ENCODE data around the gene ANOS1.

ANOS1 gene

GRCh38 chrX:8720136-8720535 is 11.8 kb downstream of the ANOS1 start:
- DNase-seq (ENCODE audit: low read depth in 1 of 2, low spot score in 1 of 2): no peak

DNA sequence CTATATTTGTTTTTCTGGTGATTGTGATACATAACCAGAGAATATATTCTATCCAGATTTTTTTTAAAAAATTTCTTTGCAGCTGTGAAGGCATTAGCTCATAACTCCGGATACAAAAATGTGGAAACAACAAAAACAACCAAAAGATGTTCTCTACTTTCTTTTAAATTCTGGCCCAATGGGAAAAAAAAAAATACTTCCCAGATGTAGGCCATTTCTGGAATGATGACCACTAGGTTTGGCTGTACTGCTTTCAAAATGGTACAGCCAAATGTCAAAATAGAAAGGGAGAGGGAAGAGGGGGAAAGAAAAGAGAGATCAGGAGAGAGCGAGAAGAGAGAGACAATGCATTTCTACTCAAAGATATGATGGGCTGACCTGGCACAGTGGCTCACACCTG is 14.6 kb downstream of the ANOS1 start:
- no peak for DNase-seq (ENCODE audit: low read depth in 1 of 2, low spot score in 1 of 2)

GRCh38 chrX:8714164-8714563 is 17.8 kb downstream of the ANOS1 start:
- DNase-seq (ENCODE audit: low read depth in 1 of 2, low spot score in 1 of 2): no peak

GRCh38 chrX:8711401-8711800 is 20.5 kb downstream of the ANOS1 start:
- no peak for DNase-seq (ENCODE audit: low read depth in 1 of 2, low spot score in 1 of 2)

DNA sequence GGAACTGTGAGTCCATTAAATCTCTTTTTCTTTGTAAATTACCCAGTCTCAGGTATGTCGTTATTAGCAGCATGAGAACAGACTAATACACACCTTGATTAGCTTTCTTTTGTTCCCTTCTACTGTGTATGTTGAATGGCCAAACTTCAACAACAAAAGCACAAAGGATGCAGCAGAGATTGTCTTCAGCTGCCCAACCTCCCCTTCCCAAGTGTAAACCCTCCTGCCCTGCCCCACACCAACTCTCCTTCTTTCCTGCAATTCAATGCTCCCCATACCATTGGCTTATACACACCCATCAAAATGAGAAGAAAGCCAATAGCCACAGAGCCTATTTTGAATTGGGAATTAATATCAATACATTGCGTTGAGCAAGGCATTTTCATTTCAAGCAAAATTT is 27.8 kb downstream of the ANOS1 start:
- no peak for DNase-seq (ENCODE audit: low read depth in 1 of 2, low spot score in 1 of 2)

- no peak for DNase-seq (ENCODE audit: low read depth in 1 of 2, low spot score in 1 of 2)
Measured at GRCh38 chrX:8692871-8693270, 39.1 kb downstream of the ANOS1 start.

- DNase-seq (ENCODE audit: low read depth in 1 of 2, low spot score in 1 of 2): no peak
Measured at GRCh38 chrX:8689473-8689872, 42.5 kb downstream of the ANOS1 start.

DNA sequence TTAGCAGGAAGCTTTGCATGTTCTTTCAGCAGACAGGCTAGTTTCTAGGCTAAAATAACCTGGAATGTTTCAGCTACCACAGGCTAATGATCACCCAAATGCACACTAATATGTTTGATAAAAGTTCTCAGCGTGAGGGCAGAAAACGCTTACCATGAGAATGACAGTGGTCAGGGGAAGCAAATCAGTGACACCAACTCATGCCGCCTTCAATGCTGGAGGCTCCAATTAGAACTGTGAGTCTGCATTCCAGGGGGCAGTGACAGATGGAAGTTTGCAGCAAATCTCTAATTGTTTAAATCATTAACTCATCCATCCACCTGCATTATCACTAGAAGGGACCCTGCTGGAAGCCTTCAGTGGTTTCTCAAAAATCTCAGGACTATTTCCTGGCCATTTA is 43.2 kb downstream of the ANOS1 start:
- DNase-seq (ENCODE audit: low read depth in 1 of 2, low spot score in 1 of 2): no peak

- DNase-seq (ENCODE audit: low read depth in 1 of 2, low spot score in 1 of 2): no peak
Measured at GRCh38 chrX:8684201-8684965, 47.6 kb downstream of the ANOS1 start.

DNA sequence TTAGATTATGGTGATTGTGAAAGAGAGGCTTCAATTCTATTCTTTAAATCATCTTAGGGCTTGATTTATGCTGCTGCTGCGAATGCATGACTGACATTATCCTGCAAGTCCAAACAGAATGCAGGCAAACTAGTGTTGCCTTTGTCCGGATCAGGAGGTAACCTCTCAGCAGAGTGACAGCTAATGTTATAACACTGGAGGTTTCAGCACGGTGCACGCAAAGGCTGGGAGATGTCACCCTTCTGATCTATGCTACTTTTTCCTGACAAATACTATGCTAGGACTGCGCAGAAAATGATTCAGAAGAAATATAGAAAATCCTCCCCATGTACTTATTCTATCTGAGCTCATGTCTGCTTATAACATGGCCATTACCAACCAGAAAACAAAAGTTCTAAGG is 48.2 kb downstream of the ANOS1 start:
- DNase-seq (ENCODE audit: low read depth in 1 of 2, low spot score in 1 of 2): no peak

GRCh38 chrX:8679550-8679949 is 52.4 kb downstream of the ANOS1 start:
- DNase-seq (ENCODE audit: low read depth in 1 of 2, low spot score in 1 of 2): no peak

DNA sequence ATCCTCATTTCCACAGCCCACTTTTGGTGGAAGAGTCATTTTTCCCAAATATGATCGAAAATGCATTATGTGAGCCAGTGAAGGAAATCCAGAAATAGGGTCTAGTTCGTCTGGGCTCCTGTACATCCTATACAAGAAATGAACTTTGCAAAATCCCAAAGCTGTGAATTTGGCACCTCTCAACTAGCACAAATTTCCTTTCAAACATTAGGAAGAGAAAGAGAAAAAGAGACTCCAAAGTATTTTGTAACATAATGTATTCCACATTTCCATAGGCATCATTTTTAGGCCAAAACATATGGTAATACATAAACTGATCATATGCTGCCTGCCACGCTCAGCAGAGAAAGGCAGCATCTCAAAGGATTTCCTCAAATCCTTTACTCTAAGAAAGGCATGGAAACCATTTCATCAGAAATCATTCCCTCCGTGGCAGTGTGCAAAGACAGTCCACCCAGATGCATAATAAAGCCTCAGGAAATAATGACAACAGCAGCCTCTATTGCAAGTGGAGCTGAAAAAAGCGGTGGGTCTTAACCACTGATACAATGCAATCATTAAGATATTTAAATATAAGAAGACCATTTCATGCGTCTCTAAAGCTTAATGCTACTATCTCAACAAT is 56.8 kb downstream of the ANOS1 start:
- no peak for DNase-seq (ENCODE audit: low read depth in 1 of 2, low spot score in 1 of 2)

DNA sequence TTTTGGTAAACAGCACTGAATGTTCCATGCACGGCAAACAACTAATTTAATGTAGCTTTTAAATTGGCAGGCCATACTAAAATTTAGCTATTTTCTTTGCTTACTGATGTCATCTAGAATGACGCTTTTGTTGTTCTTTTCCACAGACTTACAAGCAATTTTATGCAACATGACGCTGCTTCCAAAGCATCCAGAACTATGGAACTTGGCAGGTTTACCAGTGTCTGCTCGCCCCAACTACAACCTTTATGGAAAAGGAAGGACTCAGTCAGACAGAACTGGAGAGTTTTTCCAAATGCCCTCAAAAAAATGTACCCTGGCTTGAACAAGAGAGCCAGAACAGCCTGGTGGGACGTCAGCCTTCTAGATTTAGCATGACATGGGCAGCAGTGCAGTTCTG is 58.7 kb downstream of the ANOS1 start:
- DNase-seq (ENCODE audit: low read depth in 1 of 2, low spot score in 1 of 2): no peak

DNA sequence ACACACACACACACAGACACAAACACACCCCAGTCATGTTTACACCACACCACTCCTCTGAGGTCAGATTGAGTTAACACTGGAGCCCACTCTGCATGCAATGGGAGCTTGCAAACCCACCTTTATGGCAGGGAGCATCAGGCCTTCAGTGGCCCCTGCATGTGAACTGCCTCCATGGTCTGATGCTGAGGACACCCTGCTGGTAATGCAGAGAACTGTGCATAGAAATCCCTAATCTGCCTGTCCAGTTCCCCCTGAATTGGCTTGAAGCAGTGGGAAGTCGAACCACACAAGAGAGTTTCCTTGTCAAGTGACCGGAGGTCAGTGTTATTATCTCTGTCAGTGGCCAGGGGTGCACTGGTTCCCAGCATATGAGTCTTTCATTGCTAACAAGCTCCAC is 59.8 kb downstream of the ANOS1 start:
- DNase-seq (ENCODE audit: low read depth in 1 of 2, low spot score in 1 of 2): no peak

DNA sequence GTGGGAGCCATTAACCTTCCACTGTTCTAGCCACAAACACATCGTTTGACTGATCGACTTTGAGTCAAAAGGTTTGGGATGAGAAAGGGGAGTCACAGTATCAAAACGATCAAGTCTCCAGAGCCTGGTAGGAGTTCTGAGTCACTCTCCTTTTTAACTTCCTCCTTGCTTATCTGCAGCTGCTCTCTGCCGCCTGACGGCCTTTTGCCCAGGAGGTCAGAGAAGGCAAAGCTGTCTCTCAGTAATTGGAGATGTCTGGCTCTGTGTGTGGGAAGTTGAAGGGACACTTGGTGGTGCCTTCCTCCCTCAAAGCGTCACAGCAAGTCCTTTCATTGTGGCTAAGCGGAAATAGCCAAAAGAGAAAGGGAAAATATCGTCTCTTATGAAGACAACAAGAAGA is 63.1 kb downstream of the ANOS1 start:
- DNase-seq (ENCODE audit: low read depth in 1 of 2, low spot score in 1 of 2): no peak

- DNase-seq (ENCODE audit: low read depth in 1 of 2, low spot score in 1 of 2): no peak
Measured at GRCh38 chrX:8663325-8663724, 68.6 kb downstream of the ANOS1 start.

GRCh38 chrX:8657883-8658282 is 74.1 kb downstream of the ANOS1 start:
- DNase-seq (ENCODE audit: low read depth in 1 of 2, low spot score in 1 of 2): no peak

DNA sequence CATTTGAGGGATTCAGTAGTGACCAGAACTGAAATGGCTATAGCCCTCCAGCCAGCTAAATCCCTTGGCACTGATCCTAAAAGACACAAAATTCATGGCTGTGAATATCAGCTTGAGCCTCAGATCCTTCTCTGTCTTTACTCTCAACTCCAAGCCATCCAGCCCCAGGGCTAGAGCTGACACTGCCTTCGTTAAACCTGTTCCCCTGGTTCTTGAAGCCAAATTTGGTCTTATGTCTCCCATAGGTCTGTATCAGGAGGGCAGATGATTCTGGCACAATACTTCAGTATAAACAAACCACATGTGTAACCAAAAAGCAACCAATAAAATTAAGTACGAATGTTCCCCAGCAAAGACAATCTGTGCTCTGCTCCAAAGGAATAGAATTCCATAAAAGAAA is 78.0 kb downstream of the ANOS1 start:
- no peak for DNase-seq (ENCODE audit: low read depth in 1 of 2, low spot score in 1 of 2)

DNA sequence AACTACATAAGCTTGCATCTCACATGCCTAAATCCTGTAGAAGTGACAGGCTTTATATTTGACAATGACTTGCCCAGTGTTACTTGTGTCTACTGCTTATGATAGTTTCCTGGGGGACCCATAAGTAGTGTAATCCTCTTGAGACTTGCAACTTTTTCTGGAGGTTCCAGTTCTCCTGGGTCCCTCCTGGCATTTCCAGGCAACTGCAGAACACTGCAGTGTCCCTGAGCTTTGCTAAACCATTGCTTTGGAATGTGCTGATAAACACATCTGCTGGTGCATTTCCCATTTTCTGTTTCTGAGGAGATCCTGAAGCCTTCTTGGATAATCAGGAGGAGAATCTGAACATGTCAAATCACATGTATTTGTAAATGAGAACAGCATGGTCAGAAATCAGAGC is 82.0 kb downstream of the ANOS1 start:
- no peak for DNase-seq (ENCODE audit: low read depth in 1 of 2, low spot score in 1 of 2)

- DNase-seq (ENCODE audit: low read depth in 1 of 2, low spot score in 1 of 2): no peak
Measured at GRCh38 chrX:8647176-8647575, 84.8 kb downstream of the ANOS1 start.

DNA sequence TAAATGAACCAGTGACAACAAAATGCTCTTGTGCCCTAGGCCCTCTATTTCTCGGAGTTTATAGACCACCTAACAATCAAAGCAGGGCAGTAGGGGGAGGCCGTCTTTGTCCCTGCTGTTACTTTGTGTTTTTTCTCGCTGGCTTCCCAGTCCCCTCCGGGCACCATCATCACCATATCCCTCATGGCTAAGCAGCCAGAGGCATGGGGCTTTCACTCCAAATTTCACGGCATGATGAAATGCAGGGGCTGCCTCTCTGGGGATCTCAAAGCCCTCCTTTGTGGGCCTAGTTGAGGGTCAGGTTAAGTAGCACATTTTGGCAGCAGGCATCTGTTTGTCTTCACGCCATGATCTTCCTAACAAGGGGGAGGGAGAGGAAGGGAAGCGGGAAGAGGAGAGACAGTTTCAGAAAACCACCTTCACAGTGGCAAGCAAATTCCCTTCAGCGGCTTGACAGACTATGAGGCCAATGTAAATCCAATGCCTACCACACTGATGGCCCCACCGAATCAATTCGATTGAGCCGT is 91.9 kb downstream of the ANOS1 start:
- DNase-seq (ENCODE audit: low read depth in 1 of 2, low spot score in 1 of 2): no peak

GRCh38 chrX:8636497-8636896 is 95.4 kb downstream of the ANOS1 start:
- DNase-seq (ENCODE audit: low read depth in 1 of 2, low spot score in 1 of 2): no peak

GRCh38 chrX:8635812-8636211 is 96.1 kb downstream of the ANOS1 start:
- DNase-seq (ENCODE audit: low read depth in 1 of 2, low spot score in 1 of 2): no peak

All from activated T-helper 1 cell treated with anti-CD3 and anti-CD28 coated beads, Interleukin-2, amount 50 U/mL, for 16 hours (primary cell).